HCT116 (cell line): ENCODE measurements around the gene WDR45B. TPM values are rescaled to one million over a fixed set of nuclear protein-coding genes. Genes with fewer than 3 reads are reported as not detected.

Experiments
- ATAC-seq: fragments of 200-7000 bp; cut with Tn5 transposase; 2 replicates; pipeline ENCODE4 v1.9.1; 2020; ENCODE audit warnings: mild to moderate bottlenecking, moderate library complexity
- BruUV-seq: library from RNA; stranded (reverse); fragments of 400-500 nt; replicated peaks from 2 replicates; lab custom pipeline; 2021; lab: Mats Ljungman, UMichigan
- CTCF ChIA-PET: fragments of 300-600 bp; sonication (Branson Sonifier 250); formaldehyde crosslinking; loops from one replicate; lab custom pipeline; 2021; ENCODE audit warnings: antibody characterized with exemption; lab: Charles Lee
- POLR2A ChIA-PET: fragments of 300-600, 350-600 bp; sonication (Branson Sonifier 250); formaldehyde crosslinking; loops from one replicate; lab custom pipeline; 2021; ENCODE audit warnings: antibody characterized with exemption; lab: Charles Lee
- RAD21 ChIA-PET, 2 experiments: fragments of 300-600 bp; sonication (Branson Sonifier 250); formaldehyde crosslinking; loops; one replicate each; lab custom pipeline; 2023; ENCODE audit warnings: low total read pairs in 2 of 2; ENCODE audit not compliant: uncharacterized antibody in 2 of 2, unreplicated experiment in 2 of 2, low non-redundant PET in 1 of 2; lab: Charles Lee
- DNase-seq: peaks from one replicate; pipeline ENCODE4 v3.0.0-alpha.2; 2010; ENCODE audit warnings: low read depth, low spot score
- H2AFZ ChIP-seq: fragments of 200-600 bp; shearing (Covaris generic), sonication (generic); 2 replicates; pipeline ENCODE4 v1.6.1; 2017; ENCODE audit warnings: low read depth, mixed run types, mixed read lengths, antibody characterized with exemption, low read length; ENCODE audit not compliant: poor library complexity, severe bottlenecking
- H3K27ac ChIP-seq: 2 replicates; pipeline ENCODE4 v1.5.1; 2012; ENCODE audit warnings: low read depth, low read length
- H3K27me3 ChIP-seq: fragments of 200-600 bp; sonication (generic); 2 replicates; pipeline ENCODE4 v1.6.1; 2016; ENCODE audit warnings: mixed run types, low read length, mixed read lengths; ENCODE audit not compliant: insufficient read depth
- H3K36me3 ChIP-seq, 2 experiments: fragments of 200-500 bp in 1 of 2; fragments of 200-600 bp in 1 of 2; sonication (Bioruptor generic) in 1 of 2; sonication (generic) in 1 of 2; 2 replicates each; pipeline versions ENCODE4 v1.5.1 to v1.6.1; 2014 to 2016; ENCODE audit warnings: low read length in 2 of 2, inconsistent platforms in 1 of 2, mixed read lengths in 1 of 2, mixed run types in 1 of 2; ENCODE audit not compliant: insufficient read depth in 2 of 2, control insufficient read depth in 1 of 2
- H3K4me1 ChIP-seq, 2 experiments: fragments of 200-600 bp in 1 of 2; sonication (generic) in 1 of 2; 2 replicates each; pipeline versions ENCODE4 v1.5.1 to v1.6.1; 2012 to 2017; ENCODE audit warnings: low read length in 2 of 2, inconsistent platforms in 1 of 2, mild to moderate bottlenecking in 1 of 2, mixed read lengths in 1 of 2, mixed run types in 1 of 2, moderate library complexity in 1 of 2; ENCODE audit not compliant: insufficient read depth in 2 of 2, control insufficient read depth in 1 of 2
- H3K4me2 ChIP-seq: fragments of 200-600 bp; sonication (generic); 2 replicates; pipeline ENCODE4 v1.6.1; 2017; ENCODE audit warnings: mixed run types, low read length, mixed read lengths
- H3K4me3 ChIP-seq, 2 experiments: fragments of 200-600 bp in 1 of 2; sonication (generic) in 1 of 2; replicated peaks in 1 of 2; 2 replicates each; pipeline ENCODE4 v1.5.1; 2011 to 2016; ENCODE audit warnings: low read length in 2 of 2, control low read depth in 1 of 2, low read depth in 1 of 2, mild to moderate bottlenecking in 1 of 2, mixed read lengths in 1 of 2, mixed run types in 1 of 2
- H3K79me2 ChIP-seq: fragments of 200-600 bp; sonication (generic); 2 replicates; pipeline ENCODE4 v1.6.1; 2017; ENCODE audit warnings: mild to moderate bottlenecking, mixed run types, low read length, moderate library complexity, mixed read lengths; ENCODE audit not compliant: insufficient read depth
- H3K9ac ChIP-seq: fragments of 200-600 bp; sonication (generic); 2 replicates; pipeline ENCODE4 v1.6.1; 2016; ENCODE audit warnings: low read length, mixed read lengths
- H3K9me2 ChIP-seq: fragments of 200-600 bp; sonication (generic), shearing (Covaris generic); 2 replicates; pipeline ENCODE4 v1.6.1; 2017; ENCODE audit warnings: mixed run types, mild to moderate bottlenecking, moderate library complexity; ENCODE audit not compliant: insufficient read depth
- H3K9me3 ChIP-seq, 2 experiments: fragments of 200-500 bp in 1 of 2; fragments of 200-600 bp in 1 of 2; sonication (Bioruptor generic) in 1 of 2; sonication (generic) in 1 of 2; 2 replicates each; pipeline ENCODE4 v1.6.1; 2014 to 2017; ENCODE audit warnings: low read length in 2 of 2, mixed read lengths in 2 of 2, inconsistent platforms in 1 of 2, low read depth in 1 of 2, mild to moderate bottlenecking in 1 of 2, mixed run types in 1 of 2, moderate library complexity in 1 of 2; ENCODE audit not compliant: control insufficient read depth in 1 of 2, insufficient read depth in 1 of 2
- H4K20me1 ChIP-seq: fragments of 200-600 bp; sonication (generic), shearing (Covaris generic); 2 replicates; pipeline ENCODE4 v1.6.1; 2017; ENCODE audit warnings: mixed run types, mild to moderate bottlenecking, moderate library complexity; ENCODE audit not compliant: insufficient read depth
- CEBPB ChIP-seq: IDR thresholded peaks from 2 replicates; pipeline ENCODE4 v1.6.1; 2012; ENCODE audit warnings: low read depth
- EGR1 ChIP-seq: IDR thresholded peaks from 2 replicates; pipeline ENCODE4 v1.6.1; 2012; ENCODE audit warnings: low read depth
- ELF1 ChIP-seq: IDR thresholded peaks from 2 replicates; pipeline ENCODE4 v1.6.1; 2012; ENCODE audit warnings: low read depth, borderline replicate concordance
- EZH2phosphoT487 ChIP-seq: fragments of 200-600 bp; IDR thresholded peaks from 2 replicates; pipeline ENCODE4 v1.6.1; 2018; ENCODE audit warnings: antibody characterized with exemption, borderline replicate concordance
- FOSL1 ChIP-seq: IDR thresholded peaks from 2 replicates; pipeline ENCODE4 v1.6.1; 2012; ENCODE audit warnings: low read depth
- POLR2A ChIP-seq: IDR thresholded peaks from 2 replicates; pipeline ENCODE4 v1.7.0; 2011; ENCODE audit warnings: borderline replicate concordance; ENCODE audit not compliant: insufficient read depth, insufficient read length; ENCODE audit errors: extremely low read depth
- POLR2AphosphoS5 ChIP-seq: IDR thresholded peaks from 2 replicates; pipeline ENCODE4 v1.6.1; 2011; ENCODE audit warnings: mild to moderate bottlenecking, low read depth, low read length, moderate library complexity
- RAD21 ChIP-seq: IDR thresholded peaks from 2 replicates; pipeline ENCODE4 v1.6.1; 2012; ENCODE audit warnings: low read depth, mild to moderate bottlenecking
- SIN3A ChIP-seq: IDR thresholded peaks from 2 replicates; pipeline ENCODE4 v1.6.1; 2012; ENCODE audit warnings: low read depth
- SP1 ChIP-seq: IDR thresholded peaks from 2 replicates; pipeline ENCODE4 v1.6.1; 2012; ENCODE audit warnings: low read depth
- TCF7L2 ChIP-seq: IDR thresholded peaks from 2 replicates; pipeline ENCODE4 v1.7.0; 2011; ENCODE audit warnings: borderline replicate concordance, inconsistent platforms; ENCODE audit not compliant: insufficient read depth, insufficient read length; ENCODE audit errors: extremely low read depth
- ZFX ChIP-seq: fragments of 450-650 bp; IDR thresholded peaks from 2 replicates; pipeline ENCODE4 v1.6.1; 2017
- ZNF274 ChIP-seq: fragments of 200-500 bp; sonication (Bioruptor generic); IDR thresholded peaks from 2 replicates; pipeline ENCODE4 v1.6.1; 2014; ENCODE audit warnings: mild to moderate bottlenecking, low read depth, low read length, inconsistent platforms
- intact Hi-C: fragments of 100-400 bp; cut with micrococcal nuclease; formaldehyde crosslinking; loops from 2 replicates; pipeline ENCODE4 v1.10.0; 2022
- total RNA-seq: library from RNA; stranded (reverse); gene quantifications from one replicate; pipeline ENCODE4 v1.2.1, GENCODE V29; 2021; ENCODE audit not compliant: unreplicated experiment
- TF ChIP-seq, protein P1 (sequence below): IDR thresholded peaks from 2 replicates; pipeline ENCODE4 v1.6.1; 2012; ENCODE audit warnings: low read depth
- TF ChIP-seq, protein P2 (sequence below), 3 experiments: fragments of 200-600 bp in 1 of 3; sonication (generic) in 1 of 3; IDR thresholded peaks in 2 of 3; conservative IDR thresholded peaks in 1 of 3; 2 replicates each; pipeline ENCODE4 v1.5.1; 2012 to 2017; ENCODE audit warnings: low read depth in 2 of 3, low read length in 2 of 3, antibody characterized with exemption in 1 of 3, borderline replicate concordance in 1 of 3, control low read depth in 1 of 3, mild to moderate bottlenecking in 1 of 3, mixed read lengths in 1 of 3, mixed run types in 1 of 3, moderate library complexity in 1 of 3; ENCODE audit not compliant: insufficient read depth in 1 of 3
- TF ChIP-seq, protein P3 (sequence below): IDR thresholded peaks from 2 replicates; pipeline ENCODE4 v1.6.1; 2012
- TF ChIP-seq, protein P4 (sequence below): IDR thresholded peaks from 2 replicates; pipeline ENCODE4 v1.6.1; 2012

The WDR45B gene
- total RNA-seq, 1 experiment from 2014 or later = 117 TPM

DNA sequence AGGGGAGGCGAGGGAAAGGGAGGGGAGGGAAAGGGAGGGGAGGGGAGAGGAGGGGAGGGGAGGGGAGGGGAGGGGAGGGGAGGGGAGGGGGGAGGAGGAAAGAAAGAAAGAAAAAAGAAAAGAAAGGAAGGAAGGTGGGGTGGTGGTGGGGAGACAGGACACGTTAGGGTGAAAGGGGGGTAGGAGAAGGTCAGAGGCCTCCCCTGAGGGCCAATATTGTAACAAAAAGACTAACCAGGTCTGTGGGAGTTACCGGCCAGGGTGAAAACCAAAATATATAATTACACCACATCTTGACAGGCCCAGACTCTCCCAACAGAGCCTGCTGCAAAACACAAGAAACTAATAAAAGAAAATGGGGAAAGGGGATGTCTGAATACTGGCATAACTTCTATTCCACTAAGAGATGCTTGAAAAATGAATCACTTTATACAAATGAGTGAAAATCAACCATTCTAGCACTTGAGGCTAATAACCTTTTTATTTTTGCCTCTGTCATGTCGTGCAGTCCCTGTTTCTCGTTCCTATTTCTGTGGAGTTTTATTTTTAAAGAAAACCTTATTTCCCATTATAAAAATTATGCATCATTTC lies 10.0 kb downstream of the WDR45B start:
- no peaks in the 10 kb centered on the region for H3K9me3 ChIP-seq
- no peaks in the 10 kb centered on the region for H3K9me2 ChIP-seq
- intact Hi-C loops = no loop called here
- H3K79me2 ChIP-seq = peaks cover 99% of the 10 kb centered on the region
- H3K36me3 ChIP-seq = peaks cover 41 to 73% of the 10 kb centered on the region in 2 experiments
- no peak overlapping the region for H2AFZ ChIP-seq
- POLR2A ChIA-PET = no interaction called here
- no peak overlapping the region for H3K4me3 ChIP-seq
- no peak overlapping the region for H3K4me2 ChIP-seq
- no peak for TF ChIP-seq FOSL1
- TF ChIP-seq, protein P1, sequence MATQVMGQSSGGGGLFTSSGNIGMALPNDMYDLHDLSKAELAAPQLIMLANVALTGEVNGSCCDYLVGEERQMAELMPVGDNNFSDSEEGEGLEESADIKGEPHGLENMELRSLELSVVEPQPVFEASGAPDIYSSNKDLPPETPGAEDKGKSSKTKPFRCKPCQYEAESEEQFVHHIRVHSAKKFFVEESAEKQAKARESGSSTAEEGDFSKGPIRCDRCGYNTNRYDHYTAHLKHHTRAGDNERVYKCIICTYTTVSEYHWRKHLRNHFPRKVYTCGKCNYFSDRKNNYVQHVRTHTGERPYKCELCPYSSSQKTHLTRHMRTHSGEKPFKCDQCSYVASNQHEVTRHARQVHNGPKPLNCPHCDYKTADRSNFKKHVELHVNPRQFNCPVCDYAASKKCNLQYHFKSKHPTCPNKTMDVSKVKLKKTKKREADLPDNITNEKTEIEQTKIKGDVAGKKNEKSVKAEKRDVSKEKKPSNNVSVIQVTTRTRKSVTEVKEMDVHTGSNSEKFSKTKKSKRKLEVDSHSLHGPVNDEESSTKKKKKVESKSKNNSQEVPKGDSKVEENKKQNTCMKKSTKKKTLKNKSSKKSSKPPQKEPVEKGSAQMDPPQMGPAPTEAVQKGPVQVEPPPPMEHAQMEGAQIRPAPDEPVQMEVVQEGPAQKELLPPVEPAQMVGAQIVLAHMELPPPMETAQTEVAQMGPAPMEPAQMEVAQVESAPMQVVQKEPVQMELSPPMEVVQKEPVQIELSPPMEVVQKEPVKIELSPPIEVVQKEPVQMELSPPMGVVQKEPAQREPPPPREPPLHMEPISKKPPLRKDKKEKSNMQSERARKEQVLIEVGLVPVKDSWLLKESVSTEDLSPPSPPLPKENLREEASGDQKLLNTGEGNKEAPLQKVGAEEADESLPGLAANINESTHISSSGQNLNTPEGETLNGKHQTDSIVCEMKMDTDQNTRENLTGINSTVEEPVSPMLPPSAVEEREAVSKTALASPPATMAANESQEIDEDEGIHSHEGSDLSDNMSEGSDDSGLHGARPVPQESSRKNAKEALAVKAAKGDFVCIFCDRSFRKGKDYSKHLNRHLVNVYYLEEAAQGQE = no peak
- no peak for TF ChIP-seq EZH2phosphoT487
- TF ChIP-seq ELF1 = no peak
- TF ChIP-seq CEBPB = no peak
- TF ChIP-seq, protein P2, sequence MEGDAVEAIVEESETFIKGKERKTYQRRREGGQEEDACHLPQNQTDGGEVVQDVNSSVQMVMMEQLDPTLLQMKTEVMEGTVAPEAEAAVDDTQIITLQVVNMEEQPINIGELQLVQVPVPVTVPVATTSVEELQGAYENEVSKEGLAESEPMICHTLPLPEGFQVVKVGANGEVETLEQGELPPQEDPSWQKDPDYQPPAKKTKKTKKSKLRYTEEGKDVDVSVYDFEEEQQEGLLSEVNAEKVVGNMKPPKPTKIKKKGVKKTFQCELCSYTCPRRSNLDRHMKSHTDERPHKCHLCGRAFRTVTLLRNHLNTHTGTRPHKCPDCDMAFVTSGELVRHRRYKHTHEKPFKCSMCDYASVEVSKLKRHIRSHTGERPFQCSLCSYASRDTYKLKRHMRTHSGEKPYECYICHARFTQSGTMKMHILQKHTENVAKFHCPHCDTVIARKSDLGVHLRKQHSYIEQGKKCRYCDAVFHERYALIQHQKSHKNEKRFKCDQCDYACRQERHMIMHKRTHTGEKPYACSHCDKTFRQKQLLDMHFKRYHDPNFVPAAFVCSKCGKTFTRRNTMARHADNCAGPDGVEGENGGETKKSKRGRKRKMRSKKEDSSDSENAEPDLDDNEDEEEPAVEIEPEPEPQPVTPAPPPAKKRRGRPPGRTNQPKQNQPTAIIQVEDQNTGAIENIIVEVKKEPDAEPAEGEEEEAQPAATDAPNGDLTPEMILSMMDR (IDR thresholded peaks at IDR 0.05 in 2 of 3, conservative IDR thresholded peaks at IDR 0.05 in 1 of 3; ENCODE audit: borderline replicate concordance in 1 of 3, insufficient read depth in 1 of 3, low read depth in 2 of 3, low read length in 2 of 3) = no peak
- no peak for TF ChIP-seq ZNF274
- TF ChIP-seq SIN3A = no peak
- TF ChIP-seq EGR1 = no peak
- TF ChIP-seq TCF7L2 = no peak
- no peak for TF ChIP-seq POLR2A
- TF ChIP-seq, protein P3, sequence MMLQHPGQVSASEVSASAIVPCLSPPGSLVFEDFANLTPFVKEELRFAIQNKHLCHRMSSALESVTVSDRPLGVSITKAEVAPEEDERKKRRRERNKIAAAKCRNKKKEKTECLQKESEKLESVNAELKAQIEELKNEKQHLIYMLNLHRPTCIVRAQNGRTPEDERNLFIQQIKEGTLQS = no peak
- TF ChIP-seq RAD21 = no peak
- TF ChIP-seq SP1 = no peak
- TF ChIP-seq POLR2AphosphoS5 = no peak
- no peak for TF ChIP-seq ZFX
- TF ChIP-seq, protein P4, sequence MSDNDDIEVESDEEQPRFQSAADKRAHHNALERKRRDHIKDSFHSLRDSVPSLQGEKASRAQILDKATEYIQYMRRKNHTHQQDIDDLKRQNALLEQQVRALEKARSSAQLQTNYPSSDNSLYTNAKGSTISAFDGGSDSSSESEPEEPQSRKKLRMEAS = no peak
- TF ChIP-seq, all 23 proteins: peak for 0
- Histone ChIP-seq H4K20me1 (peaks cover 29% of the 10 kb centered on the region), H3K27me3 (no peaks in the 10 kb centered on the region), H3K27ac (no peak overlapping the region), H3K4me1 (peaks cover 5 to 10% of the 10 kb centered on the region in 2 experiments; a peak in 2 of 4 replicates), H3K9ac (no peak overlapping the region)
- no TSS peak for BruUV-seq
- ChIA-PET RAD21 (no interaction called here), CTCF (no interaction called here)
- DNase-seq (no peak), ATAC-seq (no peak)
